ENCODE results near the gene DAPL1.

Gene DAPL1

GRCh38 chr2:158781353-158781961 is 13.7 kb upstream of the DAPL1 start:
- no peak overlapping the region for H3K4me3 ChIP-seq (ENCODE audit: low read depth, low read length)
- ChIA-PET CTCF (no interaction called here), POLR2A (interaction anchor here (0.6 to 0.7 kb wide), 2 partner anchors 35 to 446 kb away, joined by 3 read pairs; no protein-coding TSS in a partner anchor)
- TF ChIP-seq, protein P1, sequence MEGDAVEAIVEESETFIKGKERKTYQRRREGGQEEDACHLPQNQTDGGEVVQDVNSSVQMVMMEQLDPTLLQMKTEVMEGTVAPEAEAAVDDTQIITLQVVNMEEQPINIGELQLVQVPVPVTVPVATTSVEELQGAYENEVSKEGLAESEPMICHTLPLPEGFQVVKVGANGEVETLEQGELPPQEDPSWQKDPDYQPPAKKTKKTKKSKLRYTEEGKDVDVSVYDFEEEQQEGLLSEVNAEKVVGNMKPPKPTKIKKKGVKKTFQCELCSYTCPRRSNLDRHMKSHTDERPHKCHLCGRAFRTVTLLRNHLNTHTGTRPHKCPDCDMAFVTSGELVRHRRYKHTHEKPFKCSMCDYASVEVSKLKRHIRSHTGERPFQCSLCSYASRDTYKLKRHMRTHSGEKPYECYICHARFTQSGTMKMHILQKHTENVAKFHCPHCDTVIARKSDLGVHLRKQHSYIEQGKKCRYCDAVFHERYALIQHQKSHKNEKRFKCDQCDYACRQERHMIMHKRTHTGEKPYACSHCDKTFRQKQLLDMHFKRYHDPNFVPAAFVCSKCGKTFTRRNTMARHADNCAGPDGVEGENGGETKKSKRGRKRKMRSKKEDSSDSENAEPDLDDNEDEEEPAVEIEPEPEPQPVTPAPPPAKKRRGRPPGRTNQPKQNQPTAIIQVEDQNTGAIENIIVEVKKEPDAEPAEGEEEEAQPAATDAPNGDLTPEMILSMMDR (IDR thresholded peaks at IDR 0.05; ENCODE audit: insufficient read depth, low read length, missing control alignments), result no peak
- DNase-seq (ENCODE audit: low read depth, low spot score), result no peak

DNA sequence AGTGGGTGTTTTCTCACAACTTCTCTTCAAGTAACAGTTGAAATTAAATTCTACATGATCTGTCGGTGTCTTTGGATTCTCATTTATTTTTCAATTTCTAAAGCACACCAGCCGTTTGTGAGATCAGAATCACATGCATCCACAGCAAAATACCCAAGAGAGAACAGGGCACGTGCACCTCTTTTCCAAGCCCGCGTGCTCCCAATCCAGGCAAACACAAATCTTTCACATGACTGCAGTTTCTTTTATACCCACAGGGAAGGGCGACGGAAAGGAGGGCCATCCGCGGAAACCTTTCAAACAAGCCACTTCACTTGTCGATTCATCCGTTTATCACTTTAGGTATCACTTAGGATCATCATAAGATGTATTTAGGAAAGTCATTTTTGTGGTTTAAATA is 13.0 kb upstream of the DAPL1 start:
- no peak for DNase-seq (ENCODE audit: low read depth, low spot score)
- TF ChIP-seq, protein P1 (IDR thresholded peaks at IDR 0.05; ENCODE audit: insufficient read depth, low read length, missing control alignments), result no peak
- ChIA-PET CTCF (no interaction called here), POLR2A (no interaction called here)
- H3K4me3 ChIP-seq (ENCODE audit: low read depth, low read length), result no peak overlapping the region

GRCh38 chr2:158782616-158783015 is 12.5 kb upstream of the DAPL1 start:
- POLR2A ChIA-PET, result no interaction called here
- TF ChIP-seq, protein P1 (IDR thresholded peaks at IDR 0.05; ENCODE audit: insufficient read depth, low read length, missing control alignments), result no peak

DNA sequence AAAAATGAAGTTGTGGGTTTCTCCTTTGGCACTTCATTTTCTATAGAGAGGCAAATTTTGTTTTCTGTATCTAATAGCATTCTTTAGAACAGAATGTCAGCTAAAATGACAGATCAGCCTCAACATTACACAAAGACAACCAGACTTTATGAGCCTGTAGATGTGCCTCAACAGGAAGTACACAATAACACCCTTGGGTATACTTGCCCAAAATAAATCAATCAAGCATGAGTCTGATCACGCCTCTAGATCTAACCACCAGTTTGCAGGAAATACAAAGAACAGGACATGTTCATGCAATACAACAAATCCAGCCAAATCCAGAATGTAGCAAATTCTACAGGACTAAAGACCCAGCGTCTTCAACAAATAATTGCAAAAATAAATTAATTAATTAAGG is 11.2 kb upstream of the DAPL1 start:
- POLR2A ChIA-PET, result no interaction called here
- TF ChIP-seq, protein P1 (IDR thresholded peaks at IDR 0.05; ENCODE audit: insufficient read depth, low read length, missing control alignments), result no peak
- DNase-seq (ENCODE audit: low read depth, low spot score), result no peak

More at GRCh38 chr2:158782616-158783015, 12.5 kb upstream of the DAPL1 start:
- CTCF ChIA-PET, result no interaction called here
- H3K4me3 ChIP-seq (ENCODE audit: low read depth, low read length), result no peak overlapping the region
- DNase-seq (ENCODE audit: low read depth, low spot score), result no peak

DNA sequence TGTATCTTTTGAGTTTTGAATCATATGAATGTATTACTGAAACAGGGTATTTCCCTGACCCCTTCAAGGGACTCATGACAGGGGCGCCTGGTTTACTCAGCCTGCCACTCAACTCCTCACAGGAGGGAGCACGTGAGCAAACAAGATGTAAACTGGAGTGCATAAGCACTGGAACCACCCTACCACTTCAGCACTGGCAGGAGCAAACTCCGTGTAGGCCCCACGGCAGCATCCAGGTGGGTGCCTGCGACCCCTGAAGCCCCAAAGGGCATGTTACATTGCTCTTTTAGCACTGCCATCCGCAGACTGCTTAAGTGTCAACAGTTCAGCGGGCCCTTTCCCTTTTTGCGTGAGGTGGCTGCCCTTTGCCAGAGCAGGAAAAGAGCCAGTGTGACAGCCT is 8.2 kb upstream of the DAPL1 start:
- H3K4me3 ChIP-seq (ENCODE audit: low read depth, low read length), result no peak overlapping the region
- POLR2A ChIA-PET, result no interaction called here
- TF ChIP-seq, protein P1 (IDR thresholded peaks at IDR 0.05; ENCODE audit: insufficient read depth, low read length, missing control alignments), result no peak
- CTCF ChIA-PET, result interaction anchor here (1.3 kb wide), 1 partner anchor 33 kb away, joined by 3 read pairs; no protein-coding TSS in a partner anchor
- no peak for DNase-seq (ENCODE audit: low read depth, low spot score)

More for the DNA sequence above, 11.2 kb upstream of the DAPL1 start:
- no peak overlapping the region for H3K4me3 ChIP-seq (ENCODE audit: low read depth, low read length)
- CTCF ChIA-PET, result no interaction called here

DNA sequence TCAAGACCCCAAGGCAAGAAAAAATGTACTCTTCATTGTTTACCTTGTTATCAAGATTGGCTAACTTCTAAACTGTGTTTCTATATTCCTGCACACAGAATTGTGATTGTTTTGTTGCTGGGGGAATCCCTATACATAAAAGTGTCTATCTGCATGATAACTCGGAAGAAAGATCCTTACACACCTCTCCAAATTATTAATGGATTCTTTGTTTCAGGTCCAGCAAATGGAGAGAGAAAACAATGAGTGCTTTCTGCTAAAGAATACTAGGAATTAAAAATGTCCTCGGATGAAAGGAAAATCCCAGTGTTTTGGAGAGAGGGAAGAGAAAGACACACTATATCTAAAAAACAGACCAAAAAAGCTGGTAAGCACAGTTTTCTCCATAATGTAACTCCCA is 6.2 kb upstream of the DAPL1 start:
- CTCF ChIA-PET, result no interaction called here
- TF ChIP-seq, protein P1 (IDR thresholded peaks at IDR 0.05; ENCODE audit: insufficient read depth, low read length, missing control alignments), result no peak
- POLR2A ChIA-PET, result no interaction called here

More for the DNA sequence above, 6.2 kb upstream of the DAPL1 start:
- H3K4me3 ChIP-seq (ENCODE audit: low read depth, low read length), result no peak overlapping the region
- no peak for DNase-seq (ENCODE audit: low read depth, low spot score)
